GM19395 (cell line): ENCODE data around the gene MAPK8.
A peak's percentile ranks its signal among the peaks of the same experiment; 100 is the strongest.
"Not testable (repeated sequence)": the region's sequence is repeated elsewhere in the genome, so short reads cannot be mapped to it uniquely, and the experiment has no call there.

ENCODE experiments used
- ATAC-seq: cut with Tn5 transposase; IDR thresholded peaks from one replicate; pipeline ENCODE4 v1.9.1; 2021; ENCODE audit warnings: mild to moderate bottlenecking, moderate library complexity; ENCODE audit not compliant: unreplicated experiment

The MAPK8 gene

DNA sequence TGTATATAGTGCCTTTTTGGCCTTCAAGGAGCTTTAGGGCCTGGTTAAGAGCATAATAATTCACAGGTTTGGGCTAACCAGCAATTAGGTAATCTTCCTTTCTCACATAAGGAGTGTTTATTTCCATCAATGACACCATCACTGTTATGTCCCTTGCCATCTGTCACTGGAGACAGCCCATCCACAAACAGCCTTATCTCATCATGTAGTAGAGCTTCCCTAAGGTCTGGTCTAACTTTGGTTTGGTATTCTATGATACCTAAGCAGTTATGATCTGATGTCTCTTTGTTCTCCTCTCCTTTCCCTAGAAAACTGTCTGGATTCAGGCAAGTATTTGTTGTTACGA lies 26.4 kb downstream of the MAPK8 start:
- ATAC-seq, result no peak

DNA sequence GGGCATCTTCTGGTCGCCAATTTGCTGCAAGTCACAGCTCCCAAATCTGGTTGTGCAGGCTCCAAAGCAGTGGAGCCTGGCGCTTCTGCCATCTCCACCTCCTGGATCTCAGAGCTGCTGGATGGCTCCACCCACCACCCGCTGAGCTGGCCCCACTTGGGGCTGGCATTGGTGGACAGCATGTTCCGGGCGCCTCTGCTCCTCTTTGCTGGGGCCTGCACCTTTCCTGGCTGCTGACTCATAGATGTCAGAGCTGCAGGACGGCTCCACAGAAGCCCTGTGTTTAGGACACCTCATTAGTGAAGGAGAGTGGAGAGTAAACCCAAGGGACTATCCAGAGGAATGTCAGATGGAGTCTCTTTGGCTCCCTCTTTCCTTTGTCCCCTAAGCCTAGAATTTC lies 27.4 kb downstream of the MAPK8 start:
- ATAC-seq, result no peak

DNA sequence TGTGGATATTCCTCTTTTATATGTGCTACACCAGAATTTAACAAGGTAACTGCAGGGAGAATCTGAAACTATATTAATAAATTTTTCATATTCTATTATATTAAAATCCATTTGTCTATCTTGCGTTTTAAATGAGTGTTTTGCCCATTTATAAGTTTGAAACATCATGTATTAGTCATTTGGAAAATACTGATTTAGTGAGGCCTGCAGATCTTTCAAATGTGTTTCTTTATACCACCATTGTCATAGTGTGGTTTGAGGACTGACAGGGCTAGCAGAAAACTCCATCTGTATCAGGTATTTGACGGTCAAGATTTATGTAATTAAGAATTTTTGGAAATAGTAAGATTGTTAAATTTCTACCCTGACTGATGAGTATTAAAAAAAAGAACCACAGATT lies 29.3 kb downstream of the MAPK8 start:
- no peak for ATAC-seq

DNA sequence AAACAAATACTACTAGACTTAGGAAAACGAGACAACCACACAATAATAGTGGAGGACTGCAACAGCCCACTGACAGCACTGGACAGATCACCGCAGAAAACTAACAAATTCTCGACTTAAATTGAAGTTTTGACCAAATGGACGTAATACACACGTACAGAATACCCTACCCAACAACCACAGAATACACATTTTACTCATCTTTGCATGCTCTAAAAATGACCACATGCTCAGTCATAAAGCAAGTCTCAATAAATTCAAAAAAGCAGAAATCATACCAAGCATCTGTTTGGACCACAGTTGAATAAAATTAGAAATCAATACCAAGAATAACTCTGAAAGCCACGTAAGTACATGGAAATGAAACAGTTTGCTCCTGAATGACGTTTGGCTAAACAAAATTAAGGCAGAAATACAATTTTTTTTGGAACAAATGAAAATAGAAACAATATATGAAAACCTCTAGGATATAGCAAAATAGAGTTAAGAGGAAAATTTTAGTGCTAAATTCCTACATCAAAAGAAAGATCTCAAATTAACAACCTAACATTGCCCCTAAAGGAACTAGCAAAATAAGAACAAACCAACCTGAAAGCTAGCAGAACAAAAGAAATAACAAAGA lies 30.6 kb downstream of the MAPK8 start:
- peak; percentile 88 for ATAC-seq

DNA sequence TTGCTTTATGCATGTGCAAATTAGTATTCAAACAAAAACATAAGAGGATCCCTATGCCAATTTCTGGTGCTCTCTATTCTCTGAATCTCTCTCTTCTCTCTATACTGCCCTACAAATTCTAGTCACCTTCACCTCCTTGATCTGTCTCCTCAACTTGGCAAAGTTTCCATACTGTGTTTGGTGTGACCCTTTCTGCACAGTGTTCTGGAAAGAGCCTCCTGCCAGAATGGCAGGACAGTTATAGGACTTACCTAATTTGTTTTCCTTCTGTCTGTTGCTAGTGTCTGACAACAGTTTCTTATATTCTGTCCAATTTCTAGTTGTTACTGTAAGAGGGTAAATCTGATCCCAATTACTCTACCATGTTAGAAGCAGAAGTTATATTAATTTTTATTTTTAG lies 34.3 kb downstream of the MAPK8 start:
- no peak for ATAC-seq

DNA sequence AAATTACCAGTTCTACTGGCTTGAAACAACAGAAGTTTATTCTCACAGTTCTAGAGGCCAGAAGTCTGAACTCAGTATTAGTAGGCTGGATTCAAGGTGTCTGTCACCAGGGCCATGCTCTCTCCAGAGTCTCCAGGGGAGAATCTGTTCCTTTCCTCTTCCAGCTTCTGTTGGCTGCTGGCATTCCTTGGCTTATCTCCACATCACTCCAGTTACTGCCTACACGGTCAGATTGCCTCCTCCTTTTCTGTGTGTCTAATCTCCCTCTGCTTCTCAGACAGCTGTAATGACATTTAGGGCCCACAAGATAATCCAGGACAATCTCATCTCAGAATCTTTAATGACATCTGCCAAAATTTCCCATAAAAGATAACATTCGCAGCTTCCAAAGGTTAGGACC lies 36.6 kb downstream of the MAPK8 start:
- ATAC-seq, result no peak

DNA sequence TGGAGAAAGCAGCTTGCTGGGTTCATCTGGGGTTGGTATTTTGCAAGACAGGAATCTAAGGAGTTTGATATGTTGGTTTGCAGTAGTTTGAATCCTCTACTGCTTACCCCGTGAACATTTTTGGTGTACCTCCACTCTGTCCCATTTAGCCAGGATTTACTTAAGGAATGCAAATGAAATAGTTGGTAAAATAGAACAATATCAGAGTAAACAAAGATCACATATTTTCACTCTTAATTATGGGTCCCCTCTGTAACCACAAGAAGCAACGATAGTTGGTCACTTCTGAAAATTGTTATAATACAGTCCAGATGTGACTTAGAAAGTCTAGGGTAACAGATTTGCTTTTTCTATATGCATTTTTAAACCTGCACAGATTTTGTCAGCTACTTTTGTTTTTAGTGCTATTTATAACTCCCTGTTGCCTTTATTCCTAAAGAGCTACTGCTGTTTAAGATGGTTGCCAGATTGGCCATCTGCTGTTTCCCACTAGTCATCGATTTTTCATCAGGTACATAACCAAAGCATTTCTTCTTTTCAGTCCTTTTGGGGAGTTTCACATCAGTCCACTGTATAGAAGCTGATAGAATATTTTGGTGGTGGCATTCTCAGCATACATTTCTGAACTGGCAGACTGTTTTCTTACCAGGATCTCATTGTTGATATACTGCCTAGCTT lies 37.6 kb downstream of the MAPK8 start:
- no peak for ATAC-seq

DNA sequence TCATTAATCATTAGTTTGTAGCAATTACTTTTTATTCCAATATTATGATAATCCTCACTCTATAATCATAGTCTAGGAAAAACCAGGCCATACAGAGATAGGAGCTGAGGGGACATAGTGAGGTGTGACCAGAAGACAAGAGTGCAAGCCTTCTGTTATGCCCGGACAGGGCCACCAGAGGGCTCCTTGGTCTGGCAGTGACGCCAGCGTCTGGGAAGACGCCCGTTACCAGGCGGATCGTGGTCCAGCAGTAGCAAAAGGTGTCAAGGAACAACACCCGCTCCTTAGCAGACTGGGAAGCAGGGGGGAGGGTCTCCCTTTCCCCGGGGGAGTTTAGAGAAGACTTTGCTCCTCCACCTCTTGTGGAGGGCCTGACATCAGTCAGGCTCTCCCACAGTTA lies 39.8 kb downstream of the MAPK8 start:
- ATAC-seq, result not testable (repeated sequence)

DNA sequence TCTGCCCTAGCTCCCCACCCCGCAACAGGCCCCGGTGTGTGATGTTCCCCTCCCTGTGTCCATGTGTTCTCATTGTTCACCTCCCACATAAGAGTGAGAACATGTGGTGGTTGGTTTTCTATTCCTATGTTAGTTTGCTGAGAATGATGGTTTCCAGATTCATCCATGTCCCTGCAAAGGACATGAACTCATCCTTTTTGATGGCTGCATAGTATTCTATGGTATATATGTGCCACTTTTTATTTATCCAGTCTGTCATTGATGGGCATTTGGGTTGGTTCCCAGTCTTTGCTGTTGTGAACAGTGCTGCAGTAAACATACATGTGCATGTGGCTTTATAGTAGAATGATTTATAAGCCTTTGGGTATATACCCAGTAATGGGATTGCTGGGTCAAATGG lies 41.1 kb downstream of the MAPK8 start:
- not testable (repeated sequence) for ATAC-seq

DNA sequence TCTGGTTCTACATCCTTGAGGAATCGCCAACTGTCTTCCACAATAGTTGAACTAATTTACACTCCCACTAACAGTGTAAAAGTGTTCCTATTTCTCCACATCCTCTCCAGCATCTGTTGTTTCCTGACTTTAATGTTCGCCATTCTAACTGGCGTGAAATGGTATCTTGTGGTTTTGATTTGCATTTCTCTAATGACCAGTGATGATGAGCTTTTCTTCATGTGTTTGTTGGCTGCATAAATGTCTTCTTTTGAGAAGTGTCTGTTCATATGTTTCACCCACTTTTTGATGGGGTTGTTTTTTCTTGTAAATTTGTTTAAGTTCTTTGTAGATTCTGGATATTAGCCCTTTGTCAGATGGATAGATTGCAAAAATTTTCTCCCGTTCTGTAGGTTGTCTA lies 41.5 kb downstream of the MAPK8 start:
- not testable (repeated sequence) for ATAC-seq

DNA sequence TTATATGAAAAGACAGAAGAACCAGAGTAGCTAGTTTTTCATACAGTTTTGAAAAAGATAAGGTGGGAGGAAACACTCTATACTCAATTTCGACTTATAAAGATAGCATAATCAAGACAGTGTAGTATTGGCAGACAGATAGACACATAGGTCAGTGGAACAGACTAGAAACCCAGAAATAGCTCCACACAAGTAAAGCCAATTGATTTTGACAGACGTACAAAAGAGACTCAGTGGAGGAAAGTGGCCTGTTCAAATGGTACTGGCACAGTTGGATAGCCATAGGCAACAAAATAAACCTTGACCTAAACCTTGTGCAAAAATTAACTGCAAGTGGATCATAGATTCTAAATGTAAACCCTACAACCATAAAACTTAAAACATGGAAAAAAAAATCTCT lies 46.8 kb downstream of the MAPK8 start:
- no peak for ATAC-seq

DNA sequence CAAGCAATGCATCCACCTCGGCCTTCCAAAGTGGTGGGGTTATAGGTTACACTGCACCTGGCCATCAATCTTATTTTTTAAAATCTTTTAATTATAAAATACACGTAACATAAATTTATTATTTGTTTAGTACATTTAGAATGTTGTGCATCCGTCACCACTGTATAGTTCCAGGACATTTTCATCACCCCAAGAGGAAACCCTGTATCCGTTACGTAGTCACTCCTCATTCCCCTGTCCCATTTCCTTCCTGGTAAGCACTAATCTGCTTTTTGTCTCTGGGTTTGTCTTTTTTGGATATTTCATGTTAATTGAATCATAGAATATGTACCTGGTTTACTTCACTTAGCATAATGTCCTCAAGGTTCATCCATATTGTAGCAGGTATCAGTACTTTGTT lies 51.2 kb downstream of the MAPK8 start:
- ATAC-seq, result no peak

DNA sequence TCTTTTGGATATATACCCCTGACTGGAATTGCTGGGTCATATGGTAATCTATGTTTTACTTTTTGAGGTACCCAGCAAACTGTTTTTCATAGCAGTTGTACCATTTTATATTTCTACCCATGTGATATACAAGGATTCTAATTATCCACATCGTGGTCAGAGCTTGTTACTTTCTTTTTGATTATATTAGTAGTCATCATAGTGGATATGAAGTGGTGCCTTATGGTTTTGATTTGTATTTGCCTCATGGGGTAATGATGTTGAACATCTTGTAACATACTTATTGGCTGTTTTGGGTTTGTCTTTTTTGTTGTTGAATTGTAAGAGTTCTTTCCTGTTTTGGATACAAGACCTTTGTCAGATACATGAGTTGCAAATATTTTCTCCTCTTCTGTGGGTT lies 51.7 kb downstream of the MAPK8 start:
- no peak for ATAC-seq

DNA sequence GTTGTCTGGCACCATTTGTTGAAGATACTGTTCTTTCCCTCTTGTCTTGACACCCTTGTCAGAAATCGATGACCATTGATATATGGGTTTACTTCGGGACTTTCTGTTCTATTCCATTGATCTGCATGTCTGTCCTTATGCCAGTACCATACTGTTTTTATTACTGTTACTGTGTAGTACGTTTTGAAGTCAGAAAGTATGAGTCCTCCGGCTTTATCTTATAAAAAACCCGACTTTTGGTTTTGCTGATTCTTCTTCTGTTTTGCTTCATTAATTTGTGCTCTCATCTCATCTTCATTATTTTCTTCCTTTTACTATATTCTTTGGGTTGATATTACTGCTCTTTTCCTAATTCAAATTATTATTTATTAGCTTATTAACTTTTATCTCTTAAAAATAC lies 52.4 kb downstream of the MAPK8 start:
- no peak for ATAC-seq

DNA sequence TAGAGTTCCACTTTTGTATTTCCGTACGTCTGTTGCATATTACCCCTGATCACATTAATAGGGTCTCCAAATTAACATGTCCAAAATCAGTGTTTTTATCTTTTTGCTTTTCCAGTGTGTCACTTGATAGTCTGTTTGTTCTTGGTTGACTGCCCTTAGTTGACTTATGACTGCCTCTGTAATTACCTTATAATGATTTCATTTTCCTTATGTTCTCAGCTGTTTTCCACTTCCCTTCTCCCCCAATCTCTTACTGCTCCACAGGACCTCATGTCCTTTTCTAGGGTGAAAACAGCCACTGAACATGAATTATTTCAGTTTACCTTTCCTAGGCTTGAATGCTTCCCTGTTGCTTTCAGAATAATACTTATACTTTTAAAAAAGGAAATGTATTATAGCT lies 54.7 kb downstream of the MAPK8 start:
- no peak for ATAC-seq

DNA sequence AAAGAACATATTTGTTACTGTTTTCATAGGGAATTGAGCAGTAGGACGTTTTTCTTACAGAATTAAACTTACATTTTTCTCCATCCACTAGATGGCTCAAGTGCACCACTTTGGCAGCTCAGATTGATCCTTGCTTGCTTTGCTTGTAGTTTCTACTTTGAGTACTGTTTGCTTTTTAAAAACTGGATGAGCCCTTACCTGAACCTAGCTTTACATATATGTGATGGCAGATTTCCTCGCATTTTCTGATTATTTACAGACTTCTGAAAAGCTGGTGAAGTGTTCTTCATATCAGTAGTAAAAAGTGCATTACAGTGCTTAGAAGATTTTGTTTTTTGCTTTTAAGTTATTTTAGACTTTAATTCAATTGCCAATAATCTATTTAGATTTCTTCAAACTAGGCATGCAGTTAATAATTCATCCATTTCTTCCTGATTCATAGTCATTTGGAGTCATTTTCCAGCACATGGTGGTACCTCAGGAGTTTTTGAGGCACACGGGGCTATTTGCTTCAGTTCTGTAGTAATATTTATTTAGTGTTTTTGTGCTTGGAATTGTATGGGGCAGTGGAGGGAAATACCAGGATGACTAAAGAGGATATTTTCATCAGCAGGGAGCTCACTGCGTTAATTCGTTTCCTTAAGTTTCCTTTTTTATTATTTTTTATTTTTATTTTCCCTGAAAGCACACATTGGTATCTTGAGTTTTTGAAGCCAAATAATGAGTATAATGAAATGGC lies 57.3 kb downstream of the MAPK8 start:
- no peak for ATAC-seq

DNA sequence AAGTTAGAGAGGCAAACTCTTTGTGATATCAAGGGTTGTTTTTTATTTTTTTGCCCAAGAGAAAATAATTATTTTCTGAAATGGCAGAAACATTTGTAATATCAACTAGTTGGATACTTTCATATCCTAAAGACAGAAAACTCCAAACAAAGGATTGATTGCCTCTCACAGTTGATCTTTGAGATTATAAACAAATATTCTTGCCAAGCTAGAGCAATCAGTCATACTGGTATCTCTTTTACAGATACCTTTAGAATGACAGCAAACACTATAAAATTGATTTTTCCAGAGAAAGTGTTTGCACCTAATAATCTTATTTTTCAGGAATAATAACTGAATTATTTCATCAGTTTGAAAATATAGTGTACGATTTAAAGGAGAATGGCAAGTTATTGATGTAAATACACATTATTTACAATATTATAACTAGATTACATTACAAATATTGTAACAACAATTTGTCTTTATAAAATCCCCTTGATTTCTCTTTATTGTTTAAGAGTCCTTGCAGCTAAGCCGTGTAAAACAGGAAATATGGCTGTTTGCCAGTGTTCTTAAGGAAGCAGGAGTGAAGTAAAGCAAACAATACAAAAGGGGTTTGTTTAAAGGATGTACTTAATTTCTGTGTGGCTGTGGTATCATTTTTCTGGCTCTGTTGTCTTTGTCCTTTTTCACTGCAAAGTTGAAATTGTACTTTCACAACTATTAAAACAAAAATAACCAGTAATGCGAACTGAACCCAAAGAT lies 58.4 kb downstream of the MAPK8 start:
- ATAC-seq, result no peak

DNA sequence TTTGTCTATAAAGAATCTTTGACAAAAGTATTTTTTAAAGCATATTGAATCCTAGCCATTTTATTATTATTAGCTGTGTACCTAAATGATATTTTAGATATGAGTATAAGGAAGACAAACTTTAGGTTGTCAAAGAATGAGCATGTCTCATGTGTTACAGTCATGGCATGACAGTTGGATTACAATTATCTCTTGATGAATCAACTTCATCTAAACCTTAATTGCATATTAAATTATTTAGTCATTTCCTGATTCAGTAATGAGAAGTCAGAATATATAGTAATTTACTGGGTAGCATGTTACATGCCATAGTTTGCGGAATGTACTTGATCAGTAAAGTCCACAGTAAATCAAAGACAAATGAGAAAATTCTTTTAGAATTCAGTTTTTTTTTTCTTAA lies 59.2 kb downstream of the MAPK8 start:
- ATAC-seq, result no peak

DNA sequence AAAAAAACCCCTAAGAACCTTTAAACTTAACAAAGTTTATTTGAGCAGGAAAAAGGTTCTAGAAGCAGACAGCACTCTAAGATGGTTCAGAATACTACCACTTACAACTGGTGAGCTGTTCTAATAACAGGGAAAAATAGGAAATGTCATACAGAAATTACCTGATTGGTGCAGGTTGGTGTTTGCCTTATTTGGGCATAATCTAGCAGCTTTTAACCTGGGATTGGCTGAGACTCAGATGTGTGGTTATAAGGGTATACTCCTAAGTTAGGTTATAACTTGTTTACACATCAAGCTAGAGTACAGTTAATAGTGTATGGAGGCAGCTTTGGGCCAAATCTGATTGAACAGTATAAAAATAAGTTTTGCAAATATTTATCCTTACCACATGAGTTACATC lies 59.8 kb downstream of the MAPK8 start:
- ATAC-seq, result no peak

DNA sequence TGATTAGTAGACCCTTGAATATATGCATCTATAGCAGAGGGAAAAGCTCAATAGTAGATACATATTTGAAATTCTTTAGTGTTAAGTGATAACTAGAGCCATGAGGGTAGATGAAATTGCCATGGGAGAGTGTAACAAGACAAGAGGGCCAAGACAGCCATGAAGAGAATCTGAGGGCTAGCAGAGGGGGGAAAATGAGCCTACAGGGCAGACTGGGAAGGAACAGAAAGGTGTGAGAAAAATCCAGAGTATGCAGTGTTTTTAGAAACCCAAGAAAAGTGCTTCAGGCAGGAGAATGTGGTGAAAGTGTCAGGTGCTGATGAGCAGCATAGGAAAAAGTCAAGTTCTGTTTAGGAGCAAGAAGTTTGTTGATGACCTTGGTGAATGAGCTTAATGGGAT lies 63.0 kb downstream of the MAPK8 start:
- ATAC-seq, result no peak

DNA sequence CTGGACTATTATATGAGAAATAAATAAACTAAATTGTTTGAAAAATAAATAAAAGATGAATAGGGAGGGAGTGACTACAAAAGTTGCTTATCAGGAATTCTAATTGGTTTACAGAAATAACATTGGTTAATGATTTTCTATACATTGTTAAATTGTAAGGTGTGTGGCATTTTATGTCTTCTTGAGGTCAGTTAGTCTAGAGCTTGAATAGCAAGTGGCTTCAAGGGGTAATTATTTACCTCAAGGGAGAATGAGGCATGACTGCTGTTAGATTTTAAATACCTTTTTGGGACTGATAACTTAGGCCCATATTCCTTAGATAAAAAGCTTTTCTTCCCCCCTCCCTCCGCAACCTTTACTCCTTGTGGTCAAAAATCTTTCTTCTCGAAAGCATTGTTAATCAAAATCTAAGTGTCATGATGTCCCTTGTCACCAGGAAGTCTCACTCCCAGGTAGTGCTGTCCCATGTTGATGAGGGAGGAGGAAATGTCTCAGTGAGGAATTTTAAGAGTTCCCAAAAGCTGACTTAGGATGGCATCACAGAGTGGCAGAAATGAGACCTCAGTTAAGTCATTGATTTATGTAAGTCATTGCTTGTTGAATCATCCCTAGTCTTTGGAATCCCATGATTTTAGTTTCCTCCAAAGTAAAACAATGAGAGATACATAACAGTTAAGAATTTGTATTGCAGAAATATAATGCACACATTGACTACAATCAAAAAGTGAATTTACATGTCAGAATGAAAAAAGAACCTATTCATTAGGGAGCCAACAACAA lies 71.5 kb downstream of the MAPK8 start:
- no peak for ATAC-seq
